ENCODE data around the gene PAX7.

PAX7 gene

DNA sequence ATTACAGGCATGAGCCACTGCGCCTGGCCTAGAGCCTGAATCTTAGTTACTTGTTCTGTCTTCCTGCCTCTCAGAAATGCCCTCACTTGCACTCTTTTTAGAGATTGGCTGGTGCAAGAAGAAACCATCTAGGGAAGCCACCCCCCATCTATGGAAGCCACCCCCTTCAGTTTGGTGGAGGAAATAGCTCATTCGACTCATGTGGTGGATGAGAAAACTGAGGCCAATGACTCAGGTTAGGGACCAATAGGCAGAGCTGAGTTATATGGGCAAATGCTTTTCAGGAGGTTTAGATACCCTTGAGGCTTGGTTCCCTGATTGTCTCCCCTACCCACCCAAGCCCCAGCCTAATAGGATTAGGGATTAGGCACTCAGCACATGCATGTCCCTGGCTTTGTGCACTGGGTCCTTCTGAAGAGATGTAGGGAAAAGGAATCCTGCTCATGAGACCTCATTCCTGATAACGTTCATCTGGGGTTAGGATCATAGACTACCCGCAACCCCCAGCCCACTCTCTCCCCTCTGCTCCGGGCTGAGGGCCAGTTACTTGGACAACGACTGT, 77.1 kb downstream of the PAX7 start:
- H3K4me3 ChIP-seq (ENCODE audit: control insufficient read depth in 1 of 7, extremely low read depth in 1 of 7, insufficient read depth in 4 of 7, low read depth in 2 of 7, low read length in 6 of 7) = no peak overlapping the region
- H3K9me3 ChIP-seq (ENCODE audit: control extremely low read depth in 1 of 5, control insufficient read depth in 4 of 5, insufficient read depth in 2 of 5, low read depth in 1 of 5, low read length in 4 of 5) = no peaks in the 10 kb centered on the region
- H3K27ac ChIP-seq (ENCODE audit: insufficient read depth in 1 of 2, low read depth in 1 of 2, low read length in 2 of 2, poor library complexity in 1 of 2, severe bottlenecking in 2 of 2) = no peak overlapping the region
- H3K4me1 ChIP-seq (ENCODE audit: control extremely low read depth in 1 of 4, control insufficient read depth in 4 of 4, insufficient read depth in 4 of 4, low read length in 3 of 4) = no peaks in the 10 kb centered on the region
- ChIA-PET CTCF (no interaction called here), POLR2A (no interaction called here)
- no peak for DNase-seq
- H3K27me3 ChIP-seq (replicated peaks in 2 of 5; ENCODE audit: control insufficient read depth in 4 of 5, insufficient read depth in 5 of 5, low read length in 4 of 5) = peaks cover 0 to 93% (median 17%) of the 10 kb centered on the region in 5 experiments
- H3K36me3 ChIP-seq (ENCODE audit: control insufficient read depth in 4 of 4, insufficient read depth in 4 of 4, low read length in 3 of 4) = no peaks in the 10 kb centered on the region
- WGBS (ENCODE audit: insufficient coverage) = 83% methylated on average over 6 of the region's 6 CpGs

DNA sequence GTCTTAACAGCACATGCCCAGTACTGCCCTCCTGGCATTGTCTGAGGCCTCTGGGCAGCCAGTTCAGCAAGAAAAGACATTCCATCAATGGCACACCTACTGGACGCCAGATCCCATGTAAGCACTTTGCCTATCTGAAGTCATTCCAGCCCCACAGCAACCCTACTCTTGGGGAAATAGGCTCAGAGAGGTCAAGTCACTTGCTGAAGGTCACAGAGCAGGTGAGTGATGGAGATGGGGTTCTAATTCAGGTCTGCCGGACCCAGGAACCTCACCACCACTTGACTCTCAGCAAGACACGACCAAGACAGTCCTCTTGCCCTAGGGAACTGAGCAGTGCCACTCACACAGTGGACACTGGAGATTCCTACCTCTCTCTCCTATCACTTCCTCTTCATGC, 79.4 kb downstream of the PAX7 start:
- ChIA-PET POLR2A (no interaction called here), CTCF (no interaction called here)
- DNase-seq = no peak
- H3K4me3 ChIP-seq (ENCODE audit: control insufficient read depth in 1 of 7, extremely low read depth in 1 of 7, insufficient read depth in 4 of 7, low read depth in 2 of 7, low read length in 6 of 7) = no peak overlapping the region
- WGBS (ENCODE audit: insufficient coverage) = 40% methylated on average over 3 of the region's 3 CpGs
- peaks cover 0 to 88% (median 17%) of the 10 kb centered on the region in 5 experiments for H3K27me3 ChIP-seq (replicated peaks in 2 of 5; ENCODE audit: control insufficient read depth in 4 of 5, insufficient read depth in 5 of 5, low read length in 4 of 5)
- no peaks in the 10 kb centered on the region for H3K36me3 ChIP-seq (ENCODE audit: control insufficient read depth in 4 of 4, insufficient read depth in 4 of 4, low read length in 3 of 4)
- H3K9me3 ChIP-seq (ENCODE audit: control extremely low read depth in 1 of 5, control insufficient read depth in 4 of 5, insufficient read depth in 2 of 5, low read depth in 1 of 5, low read length in 4 of 5) = no peaks in the 10 kb centered on the region
- H3K4me1 ChIP-seq (ENCODE audit: control extremely low read depth in 1 of 4, control insufficient read depth in 4 of 4, insufficient read depth in 4 of 4, low read length in 3 of 4) = no peaks in the 10 kb centered on the region
- H3K27ac ChIP-seq (ENCODE audit: insufficient read depth in 1 of 2, low read depth in 1 of 2, low read length in 2 of 2, poor library complexity in 1 of 2, severe bottlenecking in 2 of 2) = no peak overlapping the region

DNA sequence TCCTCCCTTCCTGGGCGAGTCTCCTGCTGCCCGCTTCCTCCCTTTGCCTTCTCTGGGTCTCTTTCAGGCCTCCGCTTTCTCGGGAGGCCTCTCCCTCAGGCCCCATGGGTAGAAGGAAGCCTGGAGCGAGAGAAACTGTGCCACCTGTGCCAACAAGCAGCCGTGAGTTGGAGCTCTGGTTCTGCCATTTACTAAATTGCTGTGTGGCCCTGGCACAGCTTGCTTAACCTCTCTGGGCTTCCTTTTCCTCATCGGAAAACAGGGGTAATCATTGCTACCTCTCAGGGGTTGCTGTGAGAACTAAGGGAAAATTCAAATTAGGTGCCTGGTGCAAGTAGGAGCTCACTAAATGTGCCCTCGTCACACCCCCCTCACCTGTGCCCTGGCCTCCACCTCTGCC, 80.4 kb downstream of the PAX7 start:
- no peak overlapping the region for H3K27ac ChIP-seq (ENCODE audit: insufficient read depth in 1 of 2, low read depth in 1 of 2, low read length in 2 of 2, poor library complexity in 1 of 2, severe bottlenecking in 2 of 2)
- ChIA-PET POLR2A (no interaction called here), CTCF (no interaction called here)
- H3K27me3 ChIP-seq (replicated peaks in 2 of 5; ENCODE audit: control insufficient read depth in 4 of 5, insufficient read depth in 5 of 5, low read length in 4 of 5) = peaks cover 3 to 88% (median 20%) of the 10 kb centered on the region in 5 experiments
- no peaks in the 10 kb centered on the region for H3K9me3 ChIP-seq (ENCODE audit: control extremely low read depth in 1 of 5, control insufficient read depth in 4 of 5, insufficient read depth in 2 of 5, low read depth in 1 of 5, low read length in 4 of 5)
- no peaks in the 10 kb centered on the region for H3K36me3 ChIP-seq (ENCODE audit: control insufficient read depth in 4 of 4, insufficient read depth in 4 of 4, low read length in 3 of 4)
- H3K4me1 ChIP-seq (ENCODE audit: control extremely low read depth in 1 of 4, control insufficient read depth in 4 of 4, insufficient read depth in 4 of 4, low read length in 3 of 4) = no peaks in the 10 kb centered on the region
- no peak for DNase-seq
- H3K4me3 ChIP-seq (ENCODE audit: control insufficient read depth in 1 of 7, extremely low read depth in 1 of 7, insufficient read depth in 4 of 7, low read depth in 2 of 7, low read length in 6 of 7) = no peak overlapping the region
- 74% methylated on average over 7 of the region's 8 CpGs for WGBS (ENCODE audit: insufficient coverage)

DNA sequence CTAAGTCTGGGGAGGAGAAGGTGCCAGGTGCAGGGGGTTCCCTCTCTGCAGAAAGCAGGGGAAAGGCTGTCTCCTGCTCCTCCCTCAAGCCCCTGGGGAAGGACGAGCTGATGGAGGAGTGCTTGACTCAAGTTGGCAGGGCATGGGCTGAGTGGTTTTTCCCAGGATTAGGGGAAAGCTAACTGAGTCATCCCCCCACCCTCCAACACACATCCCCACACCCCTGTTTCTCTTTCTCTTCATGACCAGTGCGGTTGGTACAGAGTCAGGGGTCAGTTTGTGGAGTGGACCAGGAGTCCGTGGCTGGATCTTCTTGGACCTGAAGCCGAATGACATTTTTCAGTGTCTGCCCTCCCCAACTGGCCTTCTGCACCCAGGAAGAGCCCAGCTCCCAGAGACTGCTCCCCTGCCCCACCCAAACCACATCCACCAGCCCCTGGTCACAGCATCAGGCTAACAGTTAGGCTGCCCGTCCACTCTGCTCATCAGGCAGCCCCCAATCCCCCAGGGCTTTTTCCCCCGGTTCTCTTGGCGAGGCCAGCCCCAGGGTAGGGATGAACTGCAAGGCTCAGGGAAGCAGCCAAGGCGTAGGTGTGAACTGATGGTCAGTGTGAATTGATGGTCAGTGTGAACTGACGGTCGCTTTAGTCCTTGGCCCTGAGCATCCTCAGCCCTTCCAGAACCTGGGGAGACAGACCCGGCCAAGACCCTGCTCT, 81.0 kb downstream of the PAX7 start:
- WGBS (ENCODE audit: insufficient coverage) = 74% methylated on average over 5 of the region's 11 CpGs
- ChIA-PET POLR2A (no interaction called here), CTCF (no interaction called here)
- H3K9me3 ChIP-seq (ENCODE audit: control extremely low read depth in 1 of 5, control insufficient read depth in 4 of 5, insufficient read depth in 2 of 5, low read depth in 1 of 5, low read length in 4 of 5) = no peaks in the 10 kb centered on the region
- H3K4me1 ChIP-seq (ENCODE audit: control extremely low read depth in 1 of 4, control insufficient read depth in 4 of 4, insufficient read depth in 4 of 4, low read length in 3 of 4) = no peaks in the 10 kb centered on the region
- no peak for DNase-seq
- H3K27ac ChIP-seq (ENCODE audit: insufficient read depth in 1 of 2, low read depth in 1 of 2, low read length in 2 of 2, poor library complexity in 1 of 2, severe bottlenecking in 2 of 2) = no peak overlapping the region
- no peak overlapping the region for H3K4me3 ChIP-seq (ENCODE audit: control insufficient read depth in 1 of 7, extremely low read depth in 1 of 7, insufficient read depth in 4 of 7, low read depth in 2 of 7, low read length in 6 of 7)
- H3K27me3 ChIP-seq (replicated peaks in 2 of 5; ENCODE audit: control insufficient read depth in 4 of 5, insufficient read depth in 5 of 5, low read length in 4 of 5) = peaks cover 3 to 88% (median 25%) of the 10 kb centered on the region in 5 experiments
- no peaks in the 10 kb centered on the region for H3K36me3 ChIP-seq (ENCODE audit: control insufficient read depth in 4 of 4, insufficient read depth in 4 of 4, low read length in 3 of 4)

DNA sequence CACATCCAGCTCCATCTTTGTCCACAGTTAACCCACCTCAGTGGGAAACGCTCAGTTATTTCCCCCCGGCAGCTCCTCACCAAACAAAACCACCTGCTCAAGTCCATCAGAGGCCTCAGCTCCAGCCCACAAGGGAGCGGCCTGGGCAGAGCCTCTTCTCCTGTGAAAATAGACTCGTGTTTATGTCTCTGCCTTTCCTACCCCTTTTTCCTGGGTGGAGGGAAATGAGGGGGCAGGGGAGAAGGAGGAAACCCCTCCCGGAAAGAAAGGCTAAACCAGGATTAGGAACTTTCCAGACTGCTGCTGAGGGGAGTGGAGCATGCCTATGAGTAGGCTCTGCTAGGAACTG, 81.6 kb downstream of the PAX7 start:
- POLR2A ChIA-PET = no interaction called here
- H3K9me3 ChIP-seq (ENCODE audit: control extremely low read depth in 1 of 5, control insufficient read depth in 4 of 5, insufficient read depth in 2 of 5, low read depth in 1 of 5, low read length in 4 of 5) = no peaks in the 10 kb centered on the region
- no peak overlapping the region for H3K4me3 ChIP-seq (ENCODE audit: control insufficient read depth in 1 of 7, extremely low read depth in 1 of 7, insufficient read depth in 4 of 7, low read depth in 2 of 7, low read length in 6 of 7)
- H3K36me3 ChIP-seq (ENCODE audit: control insufficient read depth in 4 of 4, insufficient read depth in 4 of 4, low read length in 3 of 4) = no peaks in the 10 kb centered on the region
- 100% methylated on average over 3 of the region's 5 CpGs for WGBS (ENCODE audit: insufficient coverage)
- peaks cover 3 to 88% (median 26%) of the 10 kb centered on the region in 5 experiments for H3K27me3 ChIP-seq (replicated peaks in 2 of 5; ENCODE audit: control insufficient read depth in 4 of 5, insufficient read depth in 5 of 5, low read length in 4 of 5)
- H3K4me1 ChIP-seq (ENCODE audit: control extremely low read depth in 1 of 4, control insufficient read depth in 4 of 4, insufficient read depth in 4 of 4, low read length in 3 of 4) = peaks cover 0 to 2% (median 0%) of the 10 kb centered on the region in 4 experiments
- no peak for DNase-seq
- no peak overlapping the region for H3K27ac ChIP-seq (ENCODE audit: insufficient read depth in 1 of 2, low read depth in 1 of 2, low read length in 2 of 2, poor library complexity in 1 of 2, severe bottlenecking in 2 of 2)
- CTCF ChIA-PET = no interaction called here

DNA sequence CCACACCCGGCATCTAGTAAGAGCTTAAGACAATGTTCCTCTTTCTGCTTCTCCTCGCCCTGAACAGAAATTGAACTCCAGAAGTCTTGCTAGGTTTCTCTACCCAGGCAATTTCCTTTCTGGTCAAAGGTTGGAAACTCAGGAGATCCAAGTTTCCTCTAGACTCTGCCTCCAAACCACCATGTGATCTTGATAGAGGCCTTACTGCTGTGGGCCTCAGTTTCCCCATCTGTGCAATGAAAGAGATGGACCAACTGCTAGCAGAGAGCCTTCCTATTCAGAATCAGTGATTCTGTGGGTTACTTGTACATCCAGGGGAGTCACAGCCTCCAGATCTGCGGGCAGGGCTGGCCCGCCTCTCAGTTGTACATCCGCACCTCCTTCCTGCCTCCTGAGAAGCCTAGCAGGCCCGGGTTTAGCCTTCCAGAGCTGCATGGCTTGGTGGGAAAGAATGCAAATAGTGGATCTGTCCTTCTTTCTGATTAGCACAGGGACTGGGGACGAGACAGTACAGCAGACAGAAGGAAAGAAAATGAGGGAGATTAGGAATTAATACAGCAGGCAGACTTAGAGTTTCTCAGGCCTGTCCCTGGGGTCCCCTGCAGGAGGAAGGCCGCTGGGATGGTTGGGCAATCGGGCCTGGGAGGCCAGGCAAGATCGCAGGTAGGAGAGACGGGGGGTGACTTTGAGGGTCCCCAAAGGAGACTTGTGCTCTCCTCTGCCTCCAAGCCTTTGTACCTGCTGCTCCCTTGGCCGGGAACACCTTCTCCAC, 83.9 kb downstream of the PAX7 start:
- Histone ChIP-seq H3K9me3 (ENCODE audit: control extremely low read depth in 1 of 5, control insufficient read depth in 4 of 5, insufficient read depth in 2 of 5, low read depth in 1 of 5, low read length in 4 of 5) (no peaks in the 10 kb centered on the region), H3K4me3 (ENCODE audit: control insufficient read depth in 1 of 7, extremely low read depth in 1 of 7, insufficient read depth in 4 of 7, low read depth in 2 of 7, low read length in 6 of 7) (no peak overlapping the region), H3K27me3 (replicated peaks in 2 of 5; ENCODE audit: control insufficient read depth in 4 of 5, insufficient read depth in 5 of 5, low read length in 4 of 5) (peaks cover 3 to 94% (median 42%) of the 10 kb centered on the region in 5 experiments), H3K4me1 (ENCODE audit: control extremely low read depth in 1 of 4, control insufficient read depth in 4 of 4, insufficient read depth in 4 of 4, low read length in 3 of 4) (peaks cover 0 to 2% (median 0%) of the 10 kb centered on the region in 4 experiments), H3K27ac (ENCODE audit: insufficient read depth in 1 of 2, low read depth in 1 of 2, low read length in 2 of 2, poor library complexity in 1 of 2, severe bottlenecking in 2 of 2) (no peak overlapping the region), H3K36me3 (ENCODE audit: control insufficient read depth in 4 of 4, insufficient read depth in 4 of 4, low read length in 3 of 4) (no peaks in the 10 kb centered on the region)
- WGBS (ENCODE audit: insufficient coverage) = 85% methylated on average over 10 of the region's 12 CpGs
- CTCF ChIA-PET = no interaction called here
- POLR2A ChIA-PET = no interaction called here
- peak in 1 of 3 donors; percentile 11 for DNase-seq

DNA sequence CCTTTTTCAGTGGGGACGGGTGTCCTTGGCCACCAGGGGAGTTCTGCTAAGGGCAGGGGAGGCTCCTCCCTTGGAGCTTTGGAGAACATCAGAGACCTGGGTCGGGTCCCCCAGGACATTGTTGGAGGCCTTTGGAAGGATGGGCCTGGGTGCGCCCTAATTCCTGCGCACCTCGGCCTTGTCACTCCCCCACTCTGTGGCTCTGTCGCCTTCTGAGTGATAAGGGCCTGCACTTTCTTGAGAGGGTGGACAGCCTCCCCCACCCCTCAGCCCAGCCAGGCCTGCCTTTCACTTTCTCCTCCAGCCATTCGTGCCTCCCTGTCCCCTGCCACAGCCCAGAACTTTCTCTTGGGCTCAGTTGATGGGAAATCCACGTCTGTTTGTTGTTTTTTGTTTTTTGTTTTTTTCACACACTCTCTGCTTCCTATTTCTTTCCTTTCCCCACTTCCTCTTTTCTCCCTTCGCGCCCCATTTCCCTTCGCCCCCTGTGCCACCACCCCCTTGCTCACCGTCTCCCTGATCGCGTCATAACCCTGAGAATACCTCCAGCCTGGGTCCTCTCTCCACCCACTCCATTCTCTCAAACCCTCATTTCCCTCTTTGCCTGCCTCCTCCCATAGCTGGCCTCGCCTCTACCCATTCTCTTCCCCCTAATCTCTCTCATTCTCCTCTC, 85.6 kb downstream of the PAX7 start:
- peak in 2 of 3 donors; percentile 6 to 13 for DNase-seq
- POLR2A ChIA-PET = no interaction called here
- WGBS (ENCODE audit: insufficient coverage) = 25% methylated on average over 14 of the region's 15 CpGs
- CTCF ChIA-PET = no interaction called here
- H3K27me3 ChIP-seq (replicated peaks in 2 of 5; ENCODE audit: control insufficient read depth in 4 of 5, insufficient read depth in 5 of 5, low read length in 4 of 5) = peaks cover 3 to 94% (median 40%) of the 10 kb centered on the region in 5 experiments
- H3K36me3 ChIP-seq (ENCODE audit: control insufficient read depth in 4 of 4, insufficient read depth in 4 of 4, low read length in 3 of 4) = no peaks in the 10 kb centered on the region
- H3K4me1 ChIP-seq (ENCODE audit: control extremely low read depth in 1 of 4, control insufficient read depth in 4 of 4, insufficient read depth in 4 of 4, low read length in 3 of 4) = peaks cover 0 to 2% (median 0%) of the 10 kb centered on the region in 4 experiments
- H3K9me3 ChIP-seq (ENCODE audit: control extremely low read depth in 1 of 5, control insufficient read depth in 4 of 5, insufficient read depth in 2 of 5, low read depth in 1 of 5, low read length in 4 of 5) = no peaks in the 10 kb centered on the region
- no peak overlapping the region for H3K4me3 ChIP-seq (ENCODE audit: control insufficient read depth in 1 of 7, extremely low read depth in 1 of 7, insufficient read depth in 4 of 7, low read depth in 2 of 7, low read length in 6 of 7)
- H3K27ac ChIP-seq (ENCODE audit: insufficient read depth in 1 of 2, low read depth in 1 of 2, low read length in 2 of 2, poor library complexity in 1 of 2, severe bottlenecking in 2 of 2) = no peak overlapping the region

Measured in common myeloid progenitor, CD34-positive (primary cell).